ENCODE data around the gene PTER. TPM values are rescaled to one million over a fixed set of nuclear protein-coding genes. Genes with fewer than 3 reads are reported as not detected.

The PTER gene
- total RNA-seq, 6 donors from 2014 or later: 7.8 to 30.0 (median 16.4) TPM

GRCh38 chr10:16559236-16559773 is 122.5 kb downstream of the PTER start:
- no peak for ATAC-seq (ENCODE audit: low FRiP score in 2 of 2)
- H3K4me1 ChIP-seq: no peaks in the 10 kb centered on the region
- 66 to 81% methylated on average over 4 to 5 of the region's 5 CpGs for WGBS, 2 donors
- H3K4me3 ChIP-seq: no peak overlapping the region
- H3K36me3 ChIP-seq: no peaks in the 10 kb centered on the region
- H3K9me3 ChIP-seq: no peaks in the 10 kb centered on the region
- no peak for TF ChIP-seq POLR2A (IDR thresholded peaks at IDR 0.05)
- no peak for TF ChIP-seq EP300 (IDR thresholded peaks at IDR 0.05)
- TF ChIP-seq POLR2AphosphoS5 (IDR thresholded peaks at IDR 0.05): no peak
- no peak for TF ChIP-seq CTCF (IDR thresholded peaks at IDR 0.05)
- H3K27ac ChIP-seq: no peak overlapping the region
- no peak for DNase-seq
- H3K27me3 ChIP-seq: no peaks in the 10 kb centered on the region

- Histone ChIP-seq H3K36me3 (no peaks in the 10 kb centered on the region), H3K27ac (no peak overlapping the region), H3K4me1 (no peaks in the 10 kb centered on the region), H3K27me3 (no peaks in the 10 kb centered on the region), H3K4me3 (no peak overlapping the region), H3K9me3 (no peaks in the 10 kb centered on the region)
- 88 to 92% methylated on average over 6 of the region's 6 CpGs for WGBS, 2 donors
- TF ChIP-seq POLR2A (IDR thresholded peaks at IDR 0.05) (no peak), EP300 (IDR thresholded peaks at IDR 0.05) (no peak), CTCF (IDR thresholded peaks at IDR 0.05) (no peak), POLR2AphosphoS5 (IDR thresholded peaks at IDR 0.05) (no peak)
- ATAC-seq (ENCODE audit: low FRiP score in 2 of 2) (no peak), DNase-seq (no peak)
Measured at GRCh38 chr10:16562891-16563290, 126.1 kb downstream of the PTER start.

Small RNA genes lying within 50 kb of the gene (small RNA-seq; reads per million reads assigned to genes)
- gene RNU2-18P: 0 to 0.65 (median 0) reads per million in 4 donors

Other genes with a start within 250 kb of the PTER start
- under 1 TPM in 1 of 6 donors, not detected in 5; 0.15 TPM for gene C1QL3, start 84.9 kb downstream of the PTER start, total RNA-seq

All from upper lobe of left lung (tissue), 6 donors.